Measurements from ENCODE around the gene NUP160. TPM values are rescaled to one million over a fixed set of nuclear protein-coding genes. Genes with fewer than 3 reads are reported as not detected.

The NUP160 gene
- total and polyA plus RNA-seq, 2 of the 8 experiments (the other 6 are each of a cell fraction or from before 2014, with no cell fraction given) = 44.6 to 100 TPM

- Histone ChIP-seq H2BK5ac (ENCODE audit: low read depth, low read length) (no peak overlapping the region), H4K91ac (replicated peaks; ENCODE audit: insufficient read length, low read length) (no peak overlapping the region), H3K4ac (replicated peaks; ENCODE audit: insufficient read length, low read depth, low read length) (no peak overlapping the region), H3K27ac (ENCODE audit: low read depth, low read length) (no peak overlapping the region), H2AK5ac (ENCODE audit: low read depth, low read length) (no peak overlapping the region), H3K9ac (replicated peaks in 1 of 4; ENCODE audit: extremely low read depth in 1 of 4, low read depth in 3 of 4, low read length in 3 of 4) (no peak overlapping the region), H3K36me3 (ENCODE audit: control insufficient read depth in 2 of 4, insufficient read depth in 4 of 4, low read length in 3 of 4) (no peaks in the 10 kb centered on the region), H3K56ac (replicated peaks; ENCODE audit: insufficient read length, low read depth, low read length) (no peak overlapping the region), H3K4me3 (ENCODE audit: extremely low read depth in 1 of 4, insufficient read depth in 2 of 4, low read depth in 3 of 4, low read length in 4 of 4) (no peak overlapping the region), H4K20me1 (replicated peaks in 1 of 2; ENCODE audit: control insufficient read depth in 1 of 2, insufficient read depth in 2 of 2, low read length in 2 of 2) (no peaks in the 10 kb centered on the region), H3K27me3 (replicated peaks in 1 of 4; ENCODE audit: control insufficient read depth in 3 of 4, extremely low read depth in 1 of 4, insufficient read depth in 3 of 4, low read length in 3 of 4) (no peaks in the 10 kb centered on the region), H3K79me2 (ENCODE audit: control insufficient read depth in 1 of 2, insufficient read depth in 2 of 2, low read length in 2 of 2) (no peaks in the 10 kb centered on the region), H4K8ac (ENCODE audit: extremely low read depth, insufficient read depth, low read length) (no peak overlapping the region), H2AFZ (ENCODE audit: low read length) (0 out of 2 replicates have a peak overlapping the region, but pooled peaks have one; percentile 13), H3K18ac (ENCODE audit: extremely low read depth, low read length) (no peak overlapping the region), H3K9me3 (ENCODE audit: insufficient read depth in 2 of 2, low read depth in 1 of 2, low read length in 1 of 2) (no peaks in the 10 kb centered on the region), H2BK15ac (ENCODE audit: low read length) (no peak overlapping the region), H3K23ac (ENCODE audit: insufficient read length) (no peak overlapping the region), H3K4me2 (ENCODE audit: insufficient read depth in 1 of 2, low read depth in 2 of 2, low read length in 2 of 2) (no peak overlapping the region), H3K23me2 (ENCODE audit: low read depth, low read length) (no peaks in the 10 kb centered on the region), H3K79me1 (ENCODE audit: low read depth, low read length) (no peaks in the 10 kb centered on the region), H2BK12ac (ENCODE audit: low read depth, low read length) (no peak overlapping the region), H4K5ac (ENCODE audit: insufficient read length, low read depth, low read length) (no peak overlapping the region), H2BK20ac (ENCODE audit: low read length) (no peak overlapping the region), H3K14ac (ENCODE audit: insufficient read length) (no peak overlapping the region), H3K4me1 (replicated peaks in 1 of 4; ENCODE audit: control insufficient read depth in 3 of 4, insufficient read depth in 4 of 4, low read length in 3 of 4) (no peaks in the 10 kb centered on the region), H2BK120ac (replicated peaks; ENCODE audit: low read depth, low read length) (no peak overlapping the region)
- ChIA-PET POLR2A (ENCODE audit: partially characterized antibody) (no interaction called here), CTCF (ENCODE audit: partially characterized antibody) (interaction anchor here (1.2 to 2.0 kb wide), 2 partner anchors 11 to 70 kb away, joined by 3 to 9 read pairs; no protein-coding TSS in a partner anchor)
- 90% methylated on average over 4 of the region's 4 CpGs; no CpG with 5 or more reads in 1 of the 2 experiments for WGBS, 2 experiments (ENCODE audit: extremely low coverage in 1 of 2, insufficient coverage in 1 of 2, insufficient read length in 1 of 2, insufficient replicate concordance in 2 of 2, low coverage in 1 of 2, low lambda C conversion rate in 2 of 2, missing lambda C conversion rate in 1 of 2)
- no peak for FAIRE-seq
- no peak for DNase-seq (ENCODE audit: low read depth in 1 of 2, low spot score in 2 of 2)
- TF ChIP-seq CBX5 (IDR thresholded peaks at IDR 0.05; ENCODE audit: low read depth, low read length) = no peak
- TF ChIP-seq ASH2L (IDR thresholded peaks at IDR 0.05; ENCODE audit: low read length) = no peak
- TF ChIP-seq CREB1 (IDR thresholded peaks at IDR 0.05) = no peak
- TF ChIP-seq CTBP2 (IDR thresholded peaks at IDR 0.05; ENCODE audit: borderline replicate concordance, insufficient read depth, insufficient read length, low read length) = no peak
- no peak for TF ChIP-seq NANOG (IDR thresholded peaks at IDR 0.05; ENCODE audit: insufficient read depth, low read depth, low read length, poor library complexity, severe bottlenecking)
- TF ChIP-seq SRF (IDR thresholded peaks at IDR 0.05; ENCODE audit: low read depth, low read length) = no peak
- no peak for TF ChIP-seq CEBPB (IDR thresholded peaks at IDR 0.05; ENCODE audit: low read depth, low read length)
- TF ChIP-seq, protein P1, sequence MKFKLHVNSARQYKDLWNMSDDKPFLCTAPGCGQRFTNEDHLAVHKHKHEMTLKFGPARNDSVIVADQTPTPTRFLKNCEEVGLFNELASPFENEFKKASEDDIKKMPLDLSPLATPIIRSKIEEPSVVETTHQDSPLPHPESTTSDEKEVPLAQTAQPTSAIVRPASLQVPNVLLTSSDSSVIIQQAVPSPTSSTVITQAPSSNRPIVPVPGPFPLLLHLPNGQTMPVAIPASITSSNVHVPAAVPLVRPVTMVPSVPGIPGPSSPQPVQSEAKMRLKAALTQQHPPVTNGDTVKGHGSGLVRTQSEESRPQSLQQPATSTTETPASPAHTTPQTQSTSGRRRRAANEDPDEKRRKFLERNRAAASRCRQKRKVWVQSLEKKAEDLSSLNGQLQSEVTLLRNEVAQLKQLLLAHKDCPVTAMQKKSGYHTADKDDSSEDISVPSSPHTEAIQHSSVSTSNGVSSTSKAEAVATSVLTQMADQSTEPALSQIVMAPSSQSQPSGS (IDR thresholded peaks at IDR 0.05; ENCODE audit: low read length) = no peak
- TF ChIP-seq RNF2 (IDR thresholded peaks at IDR 0.05; ENCODE audit: borderline replicate concordance, low read depth, low read length, missing control alignments, poor library complexity, severe bottlenecking) = no peak
- TF ChIP-seq BRCA1 (IDR thresholded peaks at IDR 0.05; ENCODE audit: low read depth, low read length) = no peak
These were observed 15.8 kb upstream of the NUP160 start for GRCh38 chr11:47863898-47864430.
